PC-3 (cell line): ENCODE data around the gene KRT81.

Experiments used
- EZH2 ChIP-seq: fragments of 300-600 bp; sonication (generic); IDR thresholded peaks from one replicate; pipeline ENCODE4 v1.6.1; 2017; ENCODE audit warnings: antibody characterized with exemption, mild to moderate bottlenecking, low read length; ENCODE audit not compliant: unreplicated experiment
- EZH2phosphoT487 ChIP-seq: fragments of 300-600 bp; sonication (generic); IDR thresholded peaks from 2 replicates; pipeline ENCODE4 v1.6.1; 2018; ENCODE audit warnings: mild to moderate bottlenecking, antibody characterized with exemption, low read length, borderline replicate concordance
- TF ChIP-seq, protein P1 (sequence below): fragments of 300-600 bp; sonication (generic); conservative IDR thresholded peaks from 2 replicates; pipeline ENCODE4 v1.5.1; 2017; ENCODE audit warnings: antibody characterized with exemption, low read depth, mild to moderate bottlenecking, low read length

- TF ChIP-seq, protein P1, sequence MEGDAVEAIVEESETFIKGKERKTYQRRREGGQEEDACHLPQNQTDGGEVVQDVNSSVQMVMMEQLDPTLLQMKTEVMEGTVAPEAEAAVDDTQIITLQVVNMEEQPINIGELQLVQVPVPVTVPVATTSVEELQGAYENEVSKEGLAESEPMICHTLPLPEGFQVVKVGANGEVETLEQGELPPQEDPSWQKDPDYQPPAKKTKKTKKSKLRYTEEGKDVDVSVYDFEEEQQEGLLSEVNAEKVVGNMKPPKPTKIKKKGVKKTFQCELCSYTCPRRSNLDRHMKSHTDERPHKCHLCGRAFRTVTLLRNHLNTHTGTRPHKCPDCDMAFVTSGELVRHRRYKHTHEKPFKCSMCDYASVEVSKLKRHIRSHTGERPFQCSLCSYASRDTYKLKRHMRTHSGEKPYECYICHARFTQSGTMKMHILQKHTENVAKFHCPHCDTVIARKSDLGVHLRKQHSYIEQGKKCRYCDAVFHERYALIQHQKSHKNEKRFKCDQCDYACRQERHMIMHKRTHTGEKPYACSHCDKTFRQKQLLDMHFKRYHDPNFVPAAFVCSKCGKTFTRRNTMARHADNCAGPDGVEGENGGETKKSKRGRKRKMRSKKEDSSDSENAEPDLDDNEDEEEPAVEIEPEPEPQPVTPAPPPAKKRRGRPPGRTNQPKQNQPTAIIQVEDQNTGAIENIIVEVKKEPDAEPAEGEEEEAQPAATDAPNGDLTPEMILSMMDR: no peak
- TF ChIP-seq EZH2: no peak
- no peak for TF ChIP-seq EZH2phosphoT487
Observed at GRCh38 chr12:52266514-52266913, 24.8 kb downstream of the KRT81 start.
